ENCODE measurements around the gene TRAPPC2. TPM values are rescaled to one million over a fixed set of nuclear protein-coding genes. Genes with fewer than 3 reads are reported as not detected.
"Not testable (repeated sequence)": the region's sequence is repeated elsewhere in the genome, so short reads cannot be mapped to it uniquely, and the experiment has no call there.

TRAPPC2 gene
- total RNA-seq, 1 donor from 2014 or later = 16.6 TPM

GRCh38 chrX:13685126-13685763 lies 49.2 kb downstream of the TRAPPC2 start:
- no peak overlapping the region for H3K27ac ChIP-seq
- H3K36me3 ChIP-seq = no peaks in the 10 kb centered on the region
- peaks cover 5% of the 10 kb centered on the region for H3K4me1 ChIP-seq
- H3K27me3 ChIP-seq = no peaks in the 10 kb centered on the region
- H3K9me3 ChIP-seq = no peaks in the 10 kb centered on the region
- ATAC-seq (no peak), DNase-seq (no peak)
- no peak for TF ChIP-seq CTCF (IDR thresholded peaks at IDR 0.05)
- H3K4me3 ChIP-seq = no peak overlapping the region
- intact Hi-C loops (cut with DNase I) = no loop called here

GRCh38 chrX:13684361-13684760 lies 50.1 kb downstream of the TRAPPC2 start:
- H3K9me3 ChIP-seq = no peaks in the 10 kb centered on the region
- no peaks in the 10 kb centered on the region for H3K36me3 ChIP-seq
- no peak overlapping the region for H3K4me3 ChIP-seq
- no peak for ATAC-seq
- TF ChIP-seq CTCF (IDR thresholded peaks at IDR 0.05) = no peak
- no peak for DNase-seq
- no peak overlapping the region for H3K27ac ChIP-seq
- no peaks in the 10 kb centered on the region for H3K27me3 ChIP-seq
- peaks cover 5% of the 10 kb centered on the region for H3K4me1 ChIP-seq
- intact Hi-C loops (cut with DNase I) = no loop called here

GRCh38 chrX:13681595-13681994 lies 52.8 kb downstream of the TRAPPC2 start:
- Histone ChIP-seq H3K9me3 (no peaks in the 10 kb centered on the region), H3K36me3 (no peaks in the 10 kb centered on the region), H3K27me3 (no peaks in the 10 kb centered on the region), H3K27ac (no peak overlapping the region), H3K4me3 (no peak overlapping the region), H3K4me1 (no peaks in the 10 kb centered on the region)
- ATAC-seq = no peak
- TF ChIP-seq CTCF (IDR thresholded peaks at IDR 0.05) = no peak
- no peak for DNase-seq
- intact Hi-C loops (cut with DNase I) = no loop called here

- intact Hi-C loops (cut with DNase I); H3K27me3 ChIP-seq; ATAC-seq; H3K27ac ChIP-seq; H3K9me3 ChIP-seq; DNase-seq; H3K36me3 ChIP-seq; H3K4me1 ChIP-seq; H3K4me3 ChIP-seq: not testable (repeated sequence)
Observed at GRCh38 chrX:13679700-13680099, 54.7 kb downstream of the TRAPPC2 start.

- no peak for DNase-seq
- Histone ChIP-seq H3K9me3 (no peaks in the 10 kb centered on the region), H3K4me3 (no peak overlapping the region), H3K4me1 (no peaks in the 10 kb centered on the region), H3K27ac (no peak overlapping the region), H3K27me3 (no peaks in the 10 kb centered on the region), H3K36me3 (no peaks in the 10 kb centered on the region)
- no peak for TF ChIP-seq CTCF (IDR thresholded peaks at IDR 0.05)
- ATAC-seq = no peak
- intact Hi-C loops (cut with DNase I) = no loop called here
Observed at GRCh38 chrX:13676885-13677284, 57.5 kb downstream of the TRAPPC2 start.

GRCh38 chrX:13673016-13673415 lies 61.4 kb downstream of the TRAPPC2 start:
- H3K4me1 ChIP-seq = peaks cover 2% of the 10 kb centered on the region
- TF ChIP-seq CTCF (IDR thresholded peaks at IDR 0.05) = no peak
- intact Hi-C loops (cut with DNase I) = no loop called here
- no peak for ATAC-seq
- H3K9me3 ChIP-seq = no peaks in the 10 kb centered on the region
- H3K4me3 ChIP-seq = no peak overlapping the region
- no peak for DNase-seq
- H3K27ac ChIP-seq = no peak overlapping the region
- H3K27me3 ChIP-seq = no peaks in the 10 kb centered on the region
- no peaks in the 10 kb centered on the region for H3K36me3 ChIP-seq
